Tibial nerve (tissue), 4 donors: ENCODE results near the gene PFN1. TPM values are rescaled to one million over a fixed set of nuclear protein-coding genes. Genes with fewer than 3 reads are reported as not detected.

Experiments
- DNase-seq, 2 donors: peaks; one replicate each; pipeline ENCODE4 v3.0.0-alpha.2; 2019; ENCODE audit warnings: low spot score in 2 of 2
- H3K27ac ChIP-seq, 4 donors: fragments of 200-600 bp; sonication (generic) in 3 of 4; one replicate each; pipeline ENCODE4 v1.5.1; 2017 to 2019; ENCODE audit warnings: mild to moderate bottlenecking in 1 of 4
- H3K27me3 ChIP-seq, 2 donors: fragments of 200-600 bp; sonication (generic) in 1 of 2; one replicate each; pipeline versions ENCODE4 v1.5.1 to v1.6.0; 2017 to 2019
- H3K36me3 ChIP-seq, 3 donors: fragments of 200-600 bp; sonication (generic); one replicate each; pipeline ENCODE4 v1.5.1; 2018 to 2019
- H3K4me1 ChIP-seq, 4 donors: fragments of 200-600 bp; sonication (generic) in 3 of 4; one replicate each; pipeline ENCODE4 v1.5.1; 2017 to 2019
- H3K4me3 ChIP-seq, 4 donors: fragments of 200-600 bp; sonication (generic) in 3 of 4; one replicate each; pipeline ENCODE4 v1.5.1; 2017 to 2019; ENCODE audit warnings: mild to moderate bottlenecking in 1 of 4, moderate library complexity in 1 of 4
- H3K9me3 ChIP-seq, 4 donors: fragments of 200-600 bp; sonication (generic) in 3 of 4; one replicate each; pipeline ENCODE4 v1.5.1; 2017 to 2019
- CTCF ChIP-seq, 5 experiments: fragments of 200-600 bp in 3 of 5; fragments of 450-650 bp in 2 of 5; sonication (generic) in 3 of 5; IDR thresholded peaks; one replicate each; pipeline ENCODE4 v1.5.1; 2016 to 2019; ENCODE audit warnings: antibody characterized with exemption in 5 of 5, mild to moderate bottlenecking in 3 of 5, moderate library complexity in 2 of 5
- EP300 ChIP-seq, 2 donors: sonication (generic); formaldehyde crosslinking; IDR thresholded peaks; one replicate each; pipeline ENCODE4 v1.6.1; 2017; ENCODE audit warnings: antibody characterized with exemption in 2 of 2, mild to moderate bottlenecking in 1 of 2
- POLR2A ChIP-seq, 2 donors: fragments of 450-650 bp; IDR thresholded peaks; one replicate each; pipeline ENCODE4 v1.6.1; 2017; ENCODE audit warnings: antibody characterized with exemption in 2 of 2, mild to moderate bottlenecking in 2 of 2, moderate library complexity in 2 of 2
- WGBS, 2 donors: methylation state at CpG; one replicate each; pipeline ENCODE4 v1.1.5; 2018; 5-methylcytosine and 5-hydroxymethylcytosine counted together
- total RNA-seq, 4 donors: library from RNA; depleted of rRNA; stranded (reverse); fragments of >200 nt; gene quantifications; one replicate each; pipeline ENCODE4 v1.1.0, GENCODE V29; 2016

The PFN1 gene
- total RNA-seq, result 1,000 to 10,000 TPM in 1 of 4 donors, 100 to 1,000 TPM in 3; 422 to 1,004 (median 483) TPM

DNA sequence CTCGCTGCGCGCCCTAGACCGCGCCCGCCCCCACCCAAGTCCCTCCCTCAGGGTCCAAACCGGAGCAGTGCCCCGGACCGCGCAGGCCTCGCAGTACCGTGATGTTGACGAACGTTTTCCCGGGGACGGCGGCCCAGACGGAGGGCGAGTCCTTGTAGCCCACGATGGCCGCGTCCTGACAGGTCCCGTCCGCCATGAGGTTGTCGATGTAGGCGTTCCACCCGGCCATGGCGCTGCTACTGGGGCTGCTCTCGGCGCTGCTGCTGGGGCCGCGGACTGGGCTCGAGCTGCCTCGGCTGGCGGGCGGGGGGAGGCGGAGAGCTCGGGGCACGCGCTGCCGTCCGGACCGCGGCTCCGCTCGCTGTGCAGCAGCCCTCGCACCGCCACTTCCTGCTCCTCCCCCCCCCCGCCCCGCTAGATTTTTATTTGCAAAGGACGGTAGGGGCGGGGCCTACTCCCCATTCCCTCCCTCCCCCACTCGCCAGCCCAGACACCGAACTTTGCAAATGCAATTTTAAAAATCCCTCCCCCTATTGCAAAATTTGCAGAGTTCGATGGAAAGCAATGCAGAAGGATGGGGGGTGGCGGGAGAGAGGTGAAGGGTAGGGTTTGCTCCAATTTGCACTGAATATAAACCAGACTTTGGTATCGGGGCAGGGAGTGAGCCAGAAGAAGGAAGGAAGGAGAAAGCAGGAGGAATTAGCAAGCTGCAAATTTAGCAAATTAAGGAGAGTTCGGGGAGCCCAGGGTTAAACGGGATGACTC, at the start of gene PFN1:
Gene PFN1, minus strand, starts transcription at position 365 of the 765 bp plus-strand sequence. Its CDS starts 136 bp downstream, at position 229.
- peak; percentile 91 to 94 for DNase-seq
- Histone ChIP-seq H3K9me3 (no peaks in the 10 kb centered on the region), H3K27me3 (no peaks in the 10 kb centered on the region), H3K27ac (peak within 1 kb of the TSS; percentile 94 to 98 (median 96)), H3K36me3 (peaks cover 0 to 33% (median 0%) of the 10 kb centered on the region in 3 donors), H3K4me3 (peak within 1 kb of the TSS; percentile 85 to 99 (median 95)), H3K4me1 (peaks cover 0 to 60% (median 36%) of the 10 kb centered on the region in 4 donors)
- WGBS, 2 donors, result 0 to 1% methylated on average over 14 to 42 of the region's 59 CpGs
- TF ChIP-seq POLR2A (IDR thresholded peaks at IDR 0.05), result peak; percentile 59 to 77
- no peak for TF ChIP-seq CTCF (IDR thresholded peaks at IDR 0.05)
- peak in 1 of 2 donors; percentile 65 for TF ChIP-seq EP300 (IDR thresholded peaks at IDR 0.05)

DNA sequence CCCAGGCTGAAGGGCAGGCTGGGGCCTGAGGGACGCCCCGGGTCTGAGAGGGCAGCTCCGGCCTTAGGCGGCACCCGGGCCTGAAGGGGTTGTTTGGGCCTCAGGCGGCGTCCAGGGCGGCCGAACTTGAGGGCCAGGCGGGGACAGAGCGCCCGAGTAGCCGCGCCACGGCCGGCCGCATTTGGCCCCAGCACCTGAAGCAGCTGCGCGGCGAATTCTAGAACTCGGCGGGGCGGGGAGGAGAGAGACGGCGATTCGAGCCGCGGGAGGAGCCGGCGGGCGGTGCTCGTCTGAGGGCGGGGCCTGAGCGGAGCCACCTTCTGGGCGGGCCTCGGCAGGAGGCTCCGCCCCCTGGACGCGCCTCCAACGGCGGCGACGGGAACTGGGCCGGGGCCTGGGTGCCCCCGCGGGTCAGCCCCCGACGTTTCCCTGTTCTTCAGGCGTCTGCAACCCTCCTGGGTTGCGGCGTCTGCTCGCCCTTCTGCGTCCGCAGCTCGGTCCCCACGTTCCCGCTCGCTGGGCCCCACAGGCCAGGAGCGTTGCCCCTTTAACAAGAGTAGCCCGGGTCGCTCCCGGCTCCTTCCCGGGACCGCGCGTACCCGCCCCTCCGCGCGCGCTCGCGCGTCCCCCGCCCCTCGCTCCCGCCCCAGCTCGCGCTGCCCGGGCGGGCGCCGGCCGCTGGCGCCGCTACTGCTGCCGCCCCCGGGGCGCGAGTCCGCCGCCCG, 49.1 kb upstream of the PFN1 start, which contains the start of the genes INCA1 and KIF1C:
Gene INCA1, minus strand, starts transcription at position 221 of the 725 bp plus-strand sequence. CDS start 3,085 bp downstream, outside the sequence.
Gene KIF1C, plus strand, starts transcription at position 649 of the 725 bp plus-strand sequence. CDS start 2,297 bp downstream, outside the sequence.
- Histone ChIP-seq H3K27me3 (no peaks in the 10 kb centered on the region), H3K27ac (peak within 1 kb of the TSS; percentile 89 to 96 (median 93)), H3K9me3 (no peaks in the 10 kb centered on the region), H3K4me3 (peak within 1 kb of the TSS; percentile 80 to 96 (median 88)), H3K36me3 (peaks cover 0 to 18% (median 15%) of the 10 kb centered on the region in 3 donors), H3K4me1 (peaks cover 0 to 37% (median 22%) of the 10 kb centered on the region in 4 donors)
- DNase-seq, result peak; percentile 81 to 82
- 0% methylated on average over 32 to 47 of the region's 93 CpGs for WGBS, 2 donors
- TF ChIP-seq EP300 (IDR thresholded peaks at IDR 0.05), result peak; percentile 64 to 87
- TF ChIP-seq CTCF (IDR thresholded peaks at IDR 0.05), result peak; percentile 9 to 85 (median 36)
- TF ChIP-seq POLR2A (IDR thresholded peaks at IDR 0.05), result peak; percentile 11 to 86

DNA sequence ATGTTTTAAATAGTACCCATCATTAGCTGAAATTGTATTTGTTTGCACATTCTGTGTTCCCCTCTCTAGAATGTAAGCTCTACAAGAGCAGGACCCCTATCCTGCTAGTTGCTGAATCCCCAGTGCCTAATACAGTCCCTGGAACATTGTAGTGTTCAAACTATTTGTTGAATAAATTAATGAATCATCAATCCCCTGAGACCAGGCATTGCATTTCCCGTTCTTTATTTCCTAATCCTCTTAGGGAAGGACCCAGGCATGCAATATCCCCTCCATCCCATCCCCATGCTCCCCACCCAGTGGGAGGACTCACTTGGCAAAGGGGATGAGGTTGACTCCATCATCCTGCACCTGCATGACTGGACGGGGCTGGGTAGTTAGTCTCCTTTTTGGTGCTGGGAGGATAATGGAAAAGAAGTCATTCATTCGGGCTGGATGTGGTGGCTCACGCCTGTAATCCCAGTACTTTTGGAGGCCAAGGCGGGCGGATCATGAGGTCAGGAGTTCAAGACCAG, 45.8 kb upstream of the PFN1 start:
- TF ChIP-seq EP300 (IDR thresholded peaks at IDR 0.05), result no peak
- TF ChIP-seq POLR2A (IDR thresholded peaks at IDR 0.05), result no peak
- TF ChIP-seq CTCF (IDR thresholded peaks at IDR 0.05), result no peak
- Histone ChIP-seq H3K4me3 (no peak overlapping the region), H3K27ac (no peak overlapping the region), H3K27me3 (no peaks in the 10 kb centered on the region), H3K4me1 (peaks cover 0 to 21% (median 12%) of the 10 kb centered on the region in 4 donors), H3K9me3 (no peaks in the 10 kb centered on the region), H3K36me3 (no peaks in the 10 kb centered on the region)
- 83 to 84% methylated on average over 6 of the region's 6 CpGs for WGBS, 2 donors
- DNase-seq, result no peak

GRCh38 chr17:4987767-4988567, 39.6 kb upstream of the PFN1 start:
- H3K27me3 ChIP-seq, result no peaks in the 10 kb centered on the region
- H3K36me3 ChIP-seq, result peaks cover 0 to 27% (median 0%) of the 10 kb centered on the region in 3 donors
- H3K4me1 ChIP-seq, result peaks cover 0 to 30% (median 21%) of the 10 kb centered on the region in 4 donors
- H3K9me3 ChIP-seq, result no peaks in the 10 kb centered on the region
- WGBS, 2 donors, result 1 to 2% methylated on average over 12 to 30 of the region's 30 CpGs
- H3K4me3 ChIP-seq, result peak overlapping the region; percentile 76 to 98 (median 91)
- no peak for DNase-seq
- peak overlapping the region; percentile 91 to 99 (median 95) for H3K27ac ChIP-seq
- no peak for TF ChIP-seq POLR2A (IDR thresholded peaks at IDR 0.05)
- TF ChIP-seq EP300 (IDR thresholded peaks at IDR 0.05), result peak in 1 of 2 donors; percentile 3
- no peak for TF ChIP-seq CTCF (IDR thresholded peaks at IDR 0.05)
